Effector CD4-positive, alpha-beta T cell (primary cell): ENCODE results near the gene GPBP1L1.

Source experiments
- DNase-seq: peaks from one replicate; pipeline ENCODE4 v3.0.0-alpha.2; 2020

Gene GPBP1L1

DNA sequence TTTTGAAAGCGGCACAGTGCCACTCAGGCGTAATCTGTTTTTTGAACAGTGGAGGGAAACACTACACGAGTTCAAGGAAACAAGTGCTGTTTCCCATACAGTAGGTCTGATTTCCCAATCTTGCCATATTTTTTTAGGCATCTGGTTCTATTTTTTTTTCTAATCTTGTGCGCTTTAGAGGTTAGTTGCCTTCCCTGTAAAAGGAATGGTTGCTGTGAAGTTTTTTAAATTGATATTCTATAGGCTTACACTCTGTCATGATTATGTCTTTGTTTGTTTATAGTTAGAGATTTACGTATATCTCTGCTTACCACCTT is 101.3 kb downstream of the GPBP1L1 start:
- DNase-seq: no peak

DNA sequence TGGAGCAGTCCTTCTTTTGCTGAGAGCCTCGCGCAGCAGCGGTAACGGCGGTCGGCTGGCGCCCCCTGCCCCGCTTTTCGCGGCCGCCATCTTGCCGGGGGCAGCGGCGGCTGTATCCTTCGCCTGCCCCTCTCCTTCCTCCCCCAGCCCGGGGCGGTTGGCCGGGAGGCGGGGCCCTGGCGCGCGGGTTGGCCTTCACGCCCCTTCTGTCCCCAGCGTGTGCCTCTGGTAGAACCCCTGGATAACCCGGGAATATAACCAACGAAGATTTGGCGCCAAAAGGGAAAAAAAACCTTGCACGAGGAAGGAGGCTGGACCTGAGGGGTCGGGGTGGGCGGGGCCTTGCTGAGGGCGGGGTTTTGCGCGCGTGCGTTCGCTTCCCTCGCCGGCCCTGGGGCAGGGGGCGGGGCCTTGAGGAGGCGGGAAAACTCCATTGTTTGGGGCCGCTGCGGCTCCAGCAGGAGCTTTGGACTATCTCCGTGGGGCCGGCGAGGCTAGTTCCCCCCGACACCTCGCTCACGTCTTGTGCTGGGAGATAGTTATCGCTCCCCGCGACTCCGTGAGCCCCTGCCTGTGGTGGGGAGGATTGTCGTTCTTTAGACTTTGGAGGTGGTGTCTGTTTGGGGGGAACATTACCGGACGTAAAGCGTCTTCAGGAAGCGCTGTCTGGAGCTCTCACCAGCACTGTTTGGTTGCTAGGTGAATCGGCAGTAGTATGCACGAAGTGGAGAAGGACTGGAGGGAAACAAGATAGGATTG is 101.8 kb downstream of the GPBP1L1 start:
- peak; percentile 82 for DNase-seq

DNA sequence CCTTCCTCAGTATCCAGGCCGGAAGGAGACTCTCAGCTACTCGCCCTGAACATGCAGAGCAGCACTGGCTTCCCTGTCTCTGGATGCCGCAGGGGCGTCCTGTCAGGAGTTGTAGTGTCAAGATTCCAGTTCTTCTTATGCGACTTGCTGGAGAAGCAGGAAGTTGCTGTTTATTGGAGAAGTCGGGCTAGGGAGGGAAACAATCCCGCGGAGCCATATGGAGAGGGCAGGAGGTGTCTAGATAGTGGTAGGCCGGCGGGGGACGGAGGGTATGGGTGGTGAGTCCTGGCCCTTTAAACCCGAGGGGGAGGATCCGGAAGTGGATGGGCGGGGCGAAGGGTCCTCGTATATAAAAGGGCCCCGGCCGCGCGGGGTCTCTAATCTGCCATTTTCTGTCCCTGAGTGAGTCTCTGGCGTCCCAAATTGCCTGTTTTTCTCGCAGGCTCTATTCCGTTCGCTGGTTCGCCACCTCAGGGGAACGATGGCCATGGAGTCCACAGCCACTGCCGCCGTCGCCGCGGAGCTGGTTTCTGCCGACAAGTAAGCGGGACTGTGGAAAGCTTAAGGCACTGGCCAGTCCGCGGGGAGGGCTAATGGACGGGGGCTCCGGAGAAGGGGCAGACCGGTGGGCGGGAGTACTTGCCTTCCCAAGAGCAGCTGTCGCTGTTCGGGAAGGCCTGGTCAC is 102.5 kb downstream of the GPBP1L1 start, which contains the start of gene NASP:
Gene NASP (plus strand): TSS at position 376 of the 685 bp plus-strand sequence. CDS start 106 bp downstream, at position 482.
- DNase-seq: peak; percentile 88

DNA sequence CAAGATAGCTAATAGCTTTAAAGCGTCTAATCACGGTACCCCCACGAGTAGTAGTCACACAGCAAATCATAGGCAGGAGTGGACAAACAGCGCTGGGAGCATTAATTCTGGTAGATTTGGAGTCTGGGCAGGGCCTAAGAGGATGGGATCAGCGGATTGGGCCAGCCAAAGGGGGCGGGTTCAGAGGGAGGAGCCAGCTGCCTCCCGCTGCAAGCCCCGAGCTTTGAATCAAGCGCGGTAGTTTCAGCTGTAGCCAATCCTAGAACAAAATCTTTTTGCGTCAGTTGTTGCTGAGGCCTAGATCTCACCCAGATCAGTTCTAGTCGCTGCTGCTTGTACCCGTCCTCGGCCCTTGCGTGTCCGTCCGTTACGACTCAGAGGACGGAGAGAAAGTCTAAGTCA is 103.1 kb downstream of the GPBP1L1 start:
- DNase-seq: peak; percentile 90
